H9 (cell line): ENCODE measurements around the gene NCMAP. TPM values are rescaled to one million over a fixed set of nuclear protein-coding genes. Genes with fewer than 3 reads are reported as not detected.
"Not testable (repeated sequence)": the region's sequence is repeated elsewhere in the genome, so short reads cannot be mapped to it uniquely, and the experiment has no call there.

Experiments
- DNase-seq: peaks from one replicate; pipeline ENCODE4 v3.0.0-alpha.2; 2017
- H2AFZ ChIP-seq: one replicate; pipeline ENCODE4 v1.6.1; 2013; ENCODE audit warnings: mild to moderate bottlenecking, low read length, control low read depth, moderate library complexity
- H2AK5ac ChIP-seq: 2 replicates; pipeline ENCODE4 v1.6.1; 2013; ENCODE audit warnings: low read length, control low read depth, mixed read lengths; ENCODE audit not compliant: insufficient read length
- H2BK120ac ChIP-seq: one replicate; pipeline ENCODE4 v1.6.1; 2013; ENCODE audit warnings: low read depth, mild to moderate bottlenecking, low read length, control low read depth, inconsistent platforms; ENCODE audit not compliant: poor library complexity, severe bottlenecking
- H2BK12ac ChIP-seq: 2 replicates; pipeline ENCODE4 v1.6.1; 2013; ENCODE audit warnings: low read length, control low read depth, mixed read lengths, low read depth; ENCODE audit not compliant: insufficient read length
- H2BK15ac ChIP-seq: 2 replicates; pipeline ENCODE4 v1.6.1; 2013; ENCODE audit warnings: low read depth, low read length, control low read depth
- H2BK20ac ChIP-seq: one replicate; pipeline ENCODE4 v1.6.1; 2013; ENCODE audit warnings: low read depth, mild to moderate bottlenecking, low read length, control low read depth, inconsistent platforms; ENCODE audit not compliant: poor library complexity, severe bottlenecking
- H2BK5ac ChIP-seq: 2 replicates; pipeline ENCODE4 v1.6.1; 2013; ENCODE audit warnings: low read length, control low read depth, mixed read lengths; ENCODE audit not compliant: insufficient read length
- H3K14ac ChIP-seq: 2 replicates; pipeline ENCODE4 v1.6.1; 2013; ENCODE audit warnings: low read length, control low read depth; ENCODE audit not compliant: insufficient read depth
- H3K18ac ChIP-seq: 2 replicates; pipeline ENCODE4 v1.6.1; 2013; ENCODE audit warnings: low read depth, mild to moderate bottlenecking, mixed read lengths, low read length, control low read depth; ENCODE audit not compliant: insufficient read length
- H3K23ac ChIP-seq: 2 replicates; pipeline ENCODE4 v1.6.1; 2013; ENCODE audit warnings: low read length, control low read depth, mixed read lengths, low read depth; ENCODE audit not compliant: insufficient read length
- H3K23me2 ChIP-seq: 2 replicates; pipeline ENCODE4 v1.6.1; 2013; ENCODE audit warnings: low read depth, mild to moderate bottlenecking, mixed read lengths, low read length, control low read depth; ENCODE audit not compliant: insufficient read length, poor library complexity, severe bottlenecking
- H3K27ac ChIP-seq: 2 replicates; pipeline ENCODE4 v1.5.1; 2013; ENCODE audit warnings: low read length, control low read depth, mixed read lengths, low read depth; ENCODE audit not compliant: insufficient read length
- H3K27me3 ChIP-seq: 2 replicates; pipeline ENCODE4 v1.6.1; 2013; ENCODE audit warnings: low read length, control low read depth, inconsistent platforms; ENCODE audit not compliant: insufficient read depth
- H3K4ac ChIP-seq: 2 replicates; pipeline ENCODE4 v1.6.1; 2013; ENCODE audit warnings: low read depth, mild to moderate bottlenecking, control low read depth, inconsistent platforms, low read length, moderate library complexity
- H3K4me1 ChIP-seq: 2 replicates; pipeline ENCODE4 v1.6.1; 2013; ENCODE audit warnings: low read length, control low read depth, inconsistent platforms; ENCODE audit not compliant: insufficient read depth
- H3K4me2 ChIP-seq: 2 replicates; pipeline ENCODE4 v1.6.1; 2013; ENCODE audit warnings: low read length, control low read depth, mixed read lengths; ENCODE audit not compliant: insufficient read length, insufficient read depth
- H3K56ac ChIP-seq: 2 replicates; pipeline ENCODE4 v1.6.1; 2013; ENCODE audit warnings: low read depth, mild to moderate bottlenecking, mixed read lengths, low read length, control low read depth; ENCODE audit not compliant: insufficient read length
- H3K79me1 ChIP-seq: 2 replicates; pipeline ENCODE4 v1.6.1; 2013; ENCODE audit warnings: low read depth, mild to moderate bottlenecking, moderate library complexity, low read length, control low read depth, inconsistent platforms; ENCODE audit not compliant: insufficient read depth, poor library complexity, severe bottlenecking
- H3K79me2 ChIP-seq: 2 replicates; pipeline ENCODE4 v1.6.1; 2013; ENCODE audit warnings: low read length, control low read depth, inconsistent platforms; ENCODE audit not compliant: insufficient read depth
- H3K9ac ChIP-seq: 2 replicates; pipeline ENCODE4 v1.6.1; 2013; ENCODE audit warnings: low read length, control low read depth, mixed read lengths; ENCODE audit not compliant: insufficient read length; ENCODE audit errors: extremely low read depth
- H3K9me3 ChIP-seq: one replicate; pipeline ENCODE4 v1.6.1; 2013; ENCODE audit warnings: low read depth, low read length, inconsistent platforms; ENCODE audit not compliant: control insufficient read depth
- H3T11ph ChIP-seq: one replicate; pipeline ENCODE4 v1.6.1; 2013; ENCODE audit warnings: mild to moderate bottlenecking, low read length, control low read depth, inconsistent platforms
- H4K20me1 ChIP-seq: one replicate; pipeline ENCODE4 v1.6.1; 2013; ENCODE audit not compliant: control insufficient read depth, insufficient read length, insufficient read depth
- H4K5ac ChIP-seq: 2 replicates; pipeline ENCODE4 v1.6.1; 2013; ENCODE audit warnings: low read depth, mild to moderate bottlenecking, mixed read lengths, low read length, control low read depth; ENCODE audit not compliant: insufficient read length
- H4K8ac ChIP-seq: replicated peaks from 2 replicates; pipeline ENCODE4 v1.6.1; 2013; ENCODE audit warnings: low read length, control low read depth, mixed read lengths, low read depth; ENCODE audit not compliant: insufficient read length
- H4K91ac ChIP-seq: 2 replicates; pipeline ENCODE4 v1.6.1; 2013; ENCODE audit warnings: low read depth, mild to moderate bottlenecking, moderate library complexity, mixed read lengths, low read length, control low read depth; ENCODE audit not compliant: insufficient read length
- H3K27ac Mint-ChIP-seq, 3 experiments: 2 replicates in 2 of 3; 3 replicates in 1 of 3; pipeline ENCODE4 v1.8.0; 2020 to 2021; ENCODE audit warnings: mixed read lengths in 3 of 3, mild to moderate bottlenecking in 1 of 3, moderate library complexity in 1 of 3
- H3K27me3 Mint-ChIP-seq: 2 replicates; pipeline ENCODE4 v1.8.0; 2021; ENCODE audit warnings: low read depth, mild to moderate bottlenecking, moderate library complexity, mixed read lengths
- H3K36me3 Mint-ChIP-seq, 3 experiments: 2 replicates in 2 of 3; 3 replicates in 1 of 3; pipeline ENCODE4 v1.8.0; 2020 to 2021; ENCODE audit warnings: low read depth in 3 of 3, mixed read lengths in 3 of 3; ENCODE audit not compliant: insufficient read depth in 1 of 3
- H3K4me1 Mint-ChIP-seq, 2 experiments: 2 replicates each; pipeline ENCODE4 v1.8.0; 2020; ENCODE audit warnings: mixed read lengths in 2 of 2
- H3K4me3 Mint-ChIP-seq, 2 experiments: 2 replicates in 1 of 2; 3 replicates in 1 of 2; pipeline ENCODE4 v1.8.0; 2020 to 2021; ENCODE audit warnings: mild to moderate bottlenecking in 2 of 2, mixed read lengths in 2 of 2, moderate library complexity in 1 of 2
- H3K9me3 Mint-ChIP-seq, 2 experiments: 2 replicates in 1 of 2; 3 replicates in 1 of 2; pipeline ENCODE4 v1.8.0; 2020; ENCODE audit warnings: mild to moderate bottlenecking in 2 of 2, mixed read lengths in 2 of 2, moderate library complexity in 1 of 2
- CTCF ChIP-seq: fragments of 200-600 bp; sonication (generic); conservative IDR thresholded peaks from 3 replicates; pipeline ENCODE4 v1.8.0; 2021; ENCODE audit warnings: antibody characterized with exemption, mild to moderate bottlenecking
- WGBS: extraction: QIAGEN DNeasy Blood & Tissue Kit; methylation state at CpG from one replicate; pipeline ENCODE4 v1.1.7; 2013; ENCODE audit warnings: missing lambda C conversion rate, low lambda C conversion rate, mixed read lengths; ENCODE audit not compliant: insufficient read length; ENCODE audit errors: extremely low coverage; 5-methylcytosine and 5-hydroxymethylcytosine counted together
- total RNA-seq: library from RNA; stranded (reverse); gene quantifications from 2 replicates; pipeline ENCODE4 v1.2.1, GENCODE V29; 2021

NCMAP gene
- total RNA-seq, 1 experiment from 2014 or later = 0.35 TPM

- no peaks in the 10 kb centered on the region for H3K79me1 ChIP-seq
- no peaks in the 10 kb centered on the region for H3K27me3 ChIP-seq
- no peak for DNase-seq
- H3K9me3 Mint-ChIP-seq = no peaks in the 10 kb centered on the region
- no peak overlapping the region for H3K27ac ChIP-seq
- no peak overlapping the region for H3K27ac Mint-ChIP-seq
- H2BK20ac ChIP-seq = no peak overlapping the region
- H3K4me1 Mint-ChIP-seq = no peaks in the 10 kb centered on the region; a peak in 1 of 4 replicates
- H2BK15ac ChIP-seq = no peak overlapping the region
- H3K23me2 ChIP-seq = no peaks in the 10 kb centered on the region
- H4K91ac ChIP-seq = no peak overlapping the region
- WGBS = no CpG with 5 or more reads among the region's 2 CpGs
- H2AK5ac ChIP-seq = no peak overlapping the region
- no peak overlapping the region for H3K56ac ChIP-seq
- H2BK5ac ChIP-seq = no peak overlapping the region
- H3K36me3 Mint-ChIP-seq = peaks cover 4 to 18% (median 6%) of the 10 kb centered on the region in 3 experiments; a peak in 5 of 7 replicates
- no peaks in the 10 kb centered on the region for H3K79me2 ChIP-seq
- H2BK12ac ChIP-seq = no peak overlapping the region
- H3K4ac ChIP-seq = no peak overlapping the region
- H2BK120ac ChIP-seq = no peak overlapping the region
- TF ChIP-seq CTCF = no peak
- no peaks in the 10 kb centered on the region for H3K9me3 ChIP-seq
- no peaks in the 10 kb centered on the region for H3K27me3 Mint-ChIP-seq
- no peak overlapping the region for H4K8ac ChIP-seq
- H3K4me1 ChIP-seq = no peaks in the 10 kb centered on the region
- H3K9ac ChIP-seq = no peak overlapping the region
- H3K4me3 Mint-ChIP-seq = no peak overlapping the region
- H4K5ac ChIP-seq = no peak overlapping the region
- no peak overlapping the region for H3K23ac ChIP-seq
- no peak overlapping the region for H3T11ph ChIP-seq
- H3K18ac ChIP-seq = no peak overlapping the region
- no peak overlapping the region for H2AFZ ChIP-seq
- no peaks in the 10 kb centered on the region for H4K20me1 ChIP-seq
- H3K4me2 ChIP-seq = no peak overlapping the region
- H3K14ac ChIP-seq = no peak overlapping the region
These were observed 27.1 kb upstream of the NCMAP start for GRCh38 chr1:24528744-24529143.

- H4K91ac ChIP-seq, H3K18ac ChIP-seq, H4K5ac ChIP-seq, H3K27me3 Mint-ChIP-seq, H3K23ac ChIP-seq, H3K9ac ChIP-seq, H3K4me1 ChIP-seq, H4K20me1 ChIP-seq, H3K79me1 ChIP-seq, H3K4me1 Mint-ChIP-seq, H3K27ac Mint-ChIP-seq, H2AK5ac ChIP-seq, H3K9me3 Mint-ChIP-seq, H4K8ac ChIP-seq, H3T11ph ChIP-seq, H2AFZ ChIP-seq, DNase-seq, H2BK12ac ChIP-seq, H3K27ac ChIP-seq, H3K27me3 ChIP-seq, H2BK120ac ChIP-seq, H3K9me3 ChIP-seq, H3K56ac ChIP-seq, H3K4me3 Mint-ChIP-seq, H3K4me2 ChIP-seq, H3K4ac ChIP-seq, H3K23me2 ChIP-seq, H3K79me2 ChIP-seq, H2BK20ac ChIP-seq, H2BK5ac ChIP-seq, H3K14ac ChIP-seq, H2BK15ac ChIP-seq: not testable (repeated sequence)
- WGBS = no CpG with 5 or more reads among the region's 7 CpGs
- H3K36me3 Mint-ChIP-seq = peaks cover 4 to 23% (median 10%) of the 10 kb centered on the region in 3 experiments; a peak in 5 of 7 replicates
These were observed 26.6 kb upstream of the NCMAP start for GRCh38 chr1:24529292-24529691.
